Bone marrow (tissue), 2 donors: ENCODE data around the gene ESR2.
"Not testable (repeated sequence)": the region's sequence is repeated elsewhere in the genome, so short reads cannot be mapped to it uniquely, and the experiment has no call there.

Experiments used
- DNase-seq, 2 donors: peaks; one replicate each; lab custom pipeline; 2025; lab: John Stamatoyannopoulos, UW

ESR2 gene

GRCh38 chr14:64081174-64081746, 212.9 kb downstream of the ESR2 start:
- no peak for DNase-seq

- no peak for DNase-seq
Measured at GRCh38 chr14:64080452-64080851, 213.7 kb downstream of the ESR2 start.

DNA sequence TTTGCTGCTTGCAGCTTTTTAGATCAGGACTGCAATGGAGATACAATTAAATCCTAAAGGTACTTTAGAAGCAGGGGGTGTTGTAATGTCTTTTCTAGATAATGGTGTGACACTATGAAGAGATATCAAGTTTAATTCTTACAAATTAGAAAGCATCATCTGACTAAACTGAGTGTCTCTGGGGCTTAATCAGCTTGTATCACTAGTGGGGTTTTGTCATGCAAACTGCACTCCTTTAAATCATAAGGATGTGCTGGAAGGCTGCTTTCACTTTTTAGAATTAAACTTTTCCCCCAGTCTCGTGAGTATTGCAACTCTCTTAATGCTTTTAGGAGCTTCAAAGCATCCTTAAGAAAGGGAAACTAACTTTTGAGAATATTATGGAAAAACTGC, 218.6 kb downstream of the ESR2 start:
- DNase-seq, result no peak

- DNase-seq, result no peak
Measured at GRCh38 chr14:64074961-64075612, 219.1 kb downstream of the ESR2 start.

DNA sequence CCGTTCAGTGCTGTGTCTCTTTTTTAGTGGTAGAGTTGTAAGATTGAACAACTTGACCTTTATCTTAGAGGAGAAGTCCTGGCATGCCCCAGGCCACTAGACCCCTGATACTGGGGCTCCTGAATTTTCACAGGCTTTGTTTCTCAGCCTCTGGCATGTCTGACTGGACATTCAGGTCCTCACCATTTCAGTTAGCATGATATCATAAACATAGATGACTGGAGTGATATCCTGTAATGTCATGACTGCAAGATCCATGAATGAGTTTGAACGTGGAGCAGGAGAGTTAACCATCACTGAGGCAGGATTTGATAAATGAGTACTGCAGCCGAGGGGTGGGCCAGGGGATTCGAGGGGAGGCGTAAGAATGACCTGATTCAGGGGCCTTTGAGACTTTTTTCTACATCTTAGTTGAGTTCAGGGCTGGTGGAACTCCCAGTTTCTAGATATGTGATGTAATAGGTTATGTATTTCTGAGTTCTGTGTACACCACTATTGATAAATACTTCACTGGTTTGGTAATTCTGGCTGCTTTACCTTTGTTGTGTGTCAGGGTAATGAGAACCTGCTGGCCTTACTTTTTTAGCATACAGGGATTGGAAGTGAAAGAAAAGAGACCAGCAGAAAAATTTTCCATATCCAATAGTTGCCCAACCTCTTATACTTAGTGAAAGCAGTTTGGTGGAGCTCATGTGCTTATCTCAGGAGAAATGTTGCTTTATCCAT, 224.4 kb downstream of the ESR2 start:
- DNase-seq, result no peak

- DNase-seq, result no peak
Measured at GRCh38 chr14:64064447-64064846, 229.7 kb downstream of the ESR2 start.

DNA sequence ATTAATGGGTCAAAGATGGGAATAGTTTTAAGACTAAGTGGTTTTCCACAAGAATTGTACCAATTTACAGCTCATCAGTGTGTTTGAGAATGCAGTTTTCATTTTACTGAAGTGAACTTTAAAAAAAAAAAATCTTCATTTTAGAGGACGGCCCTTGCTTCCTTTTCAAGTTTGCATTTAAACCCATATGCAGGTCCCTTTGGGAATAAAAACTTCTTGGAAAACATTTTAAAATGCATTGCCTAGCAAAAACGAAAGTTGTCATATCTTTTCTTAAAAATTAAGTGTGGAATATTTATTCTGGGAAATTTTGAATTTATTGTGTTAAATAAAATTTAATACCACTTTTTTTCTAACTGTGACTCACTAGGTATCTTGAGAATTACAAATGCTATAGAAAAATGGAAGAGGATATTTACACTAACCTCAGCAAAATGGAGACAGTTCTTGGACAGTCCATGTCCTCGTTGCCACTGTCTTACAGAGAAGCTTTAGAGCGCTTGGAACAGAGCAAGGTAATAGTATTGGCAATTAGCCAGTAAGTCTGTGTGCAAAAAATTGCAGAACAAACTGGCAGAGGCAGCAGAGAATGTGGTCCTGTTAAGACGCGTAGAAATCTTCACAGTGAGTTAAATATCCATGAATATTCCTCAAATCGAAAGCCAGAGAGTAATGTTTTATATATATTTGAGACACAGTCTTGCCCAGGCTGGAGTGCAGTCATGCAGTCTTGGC, 231.6 kb downstream of the ESR2 start:
- DNase-seq, result no peak

DNA sequence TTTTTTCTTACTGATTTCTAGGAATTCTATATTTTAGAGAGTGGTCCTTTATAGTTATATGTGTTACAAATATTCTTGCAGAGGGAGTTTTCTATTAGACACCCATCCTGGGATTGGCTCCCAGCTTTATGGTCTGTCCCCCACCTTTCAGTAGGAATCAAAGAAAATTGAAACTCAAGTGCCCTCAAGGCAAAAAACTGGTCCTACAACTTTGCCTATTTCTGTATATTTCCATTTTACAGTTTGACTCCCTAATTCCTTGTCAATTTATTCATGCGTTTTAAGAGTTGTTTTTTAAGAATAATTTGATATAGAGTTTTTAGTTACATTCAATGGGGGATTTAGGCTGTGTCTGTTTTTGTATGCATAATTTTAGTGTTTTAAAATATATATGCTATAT, 232.5 kb downstream of the ESR2 start:
- no peak for DNase-seq

DNA sequence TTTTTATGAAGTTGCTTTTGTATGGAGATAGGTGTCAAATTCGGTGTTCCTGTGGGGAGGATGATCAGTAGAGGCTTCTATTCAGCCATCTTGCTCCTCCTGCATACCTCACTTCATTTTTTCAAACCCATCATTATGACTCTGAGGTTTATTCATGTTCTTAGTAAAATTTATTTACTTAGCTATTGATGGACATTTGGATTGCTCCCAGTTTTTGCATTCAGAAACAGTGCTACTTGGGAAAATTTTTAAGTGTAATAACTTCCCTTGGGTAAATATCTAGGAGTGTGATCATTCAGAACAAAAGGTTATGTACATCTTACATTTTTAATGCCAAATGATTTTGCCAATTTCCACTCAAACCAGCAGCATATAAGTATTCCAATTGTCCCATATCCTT, 233.1 kb downstream of the ESR2 start:
- no peak for DNase-seq

DNA sequence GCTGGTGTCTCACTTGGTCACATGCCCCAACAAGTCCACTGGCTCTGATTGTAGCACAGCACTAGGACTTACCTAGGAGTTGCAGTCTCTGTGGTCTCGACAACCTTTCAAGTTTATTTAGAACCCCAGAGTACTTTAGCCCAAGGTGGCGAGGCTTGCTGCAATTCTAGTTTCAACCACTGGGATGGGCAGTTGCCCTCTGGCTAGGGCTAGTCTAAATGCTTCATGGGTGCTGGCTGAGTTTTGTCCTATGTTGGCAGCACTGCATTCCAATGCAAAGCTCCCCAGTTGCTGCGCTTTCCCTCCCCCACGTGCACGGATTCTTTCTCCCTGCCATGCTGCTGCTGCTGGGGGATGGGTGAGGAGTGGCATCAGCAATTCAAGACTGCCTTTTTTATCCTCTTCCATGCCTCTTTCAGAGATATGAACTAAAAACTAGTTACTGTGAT, 233.5 kb downstream of the ESR2 start:
- DNase-seq, result no peak

- no peak for DNase-seq
Measured at GRCh38 chr14:64060199-64060545, 234.0 kb downstream of the ESR2 start.

GRCh38 chr14:64059454-64060198, 234.5 kb downstream of the ESR2 start:
- DNase-seq, result no peak

GRCh38 chr14:64053694-64054669, 240.2 kb downstream of the ESR2 start:
- DNase-seq, result no peak

DNA sequence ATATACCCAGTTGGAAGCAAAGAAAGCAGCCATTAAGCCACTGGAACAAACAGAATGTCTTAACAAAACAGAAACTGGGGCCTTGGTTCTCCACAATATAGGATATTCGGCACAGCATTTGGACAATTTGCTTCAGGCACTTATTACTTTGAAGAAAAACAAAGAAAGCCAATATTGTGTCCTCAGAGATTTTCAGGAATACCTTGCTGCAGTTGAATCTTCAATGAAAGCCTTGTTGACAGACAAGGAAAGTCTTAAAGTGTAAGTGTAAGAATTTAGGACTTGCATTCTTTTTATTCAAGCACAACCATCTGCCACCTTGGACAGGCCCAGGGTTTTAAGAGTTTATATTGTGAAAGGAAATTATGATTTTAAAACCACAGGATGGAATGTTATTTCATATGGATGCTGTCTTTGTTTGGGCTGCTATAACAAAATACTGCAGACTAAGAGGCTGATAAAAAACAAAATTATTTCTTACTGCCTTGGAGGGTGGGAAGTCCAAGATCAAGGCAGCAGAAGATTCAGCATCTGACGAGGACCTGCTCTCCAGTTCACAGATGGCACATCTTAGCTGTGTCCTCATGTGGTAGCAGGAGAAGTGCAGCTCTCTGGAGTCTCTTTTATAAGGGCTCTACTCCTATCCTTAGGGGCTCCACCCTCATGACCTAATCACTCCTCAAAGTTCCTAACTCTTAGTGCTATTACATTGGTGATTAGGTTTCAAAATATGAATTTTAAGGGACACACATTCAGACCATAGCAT, 244.4 kb downstream of the ESR2 start:
- DNase-seq, result no peak

- DNase-seq, result no peak
Measured at GRCh38 chr14:64045091-64045490, 249.1 kb downstream of the ESR2 start.

DNA sequence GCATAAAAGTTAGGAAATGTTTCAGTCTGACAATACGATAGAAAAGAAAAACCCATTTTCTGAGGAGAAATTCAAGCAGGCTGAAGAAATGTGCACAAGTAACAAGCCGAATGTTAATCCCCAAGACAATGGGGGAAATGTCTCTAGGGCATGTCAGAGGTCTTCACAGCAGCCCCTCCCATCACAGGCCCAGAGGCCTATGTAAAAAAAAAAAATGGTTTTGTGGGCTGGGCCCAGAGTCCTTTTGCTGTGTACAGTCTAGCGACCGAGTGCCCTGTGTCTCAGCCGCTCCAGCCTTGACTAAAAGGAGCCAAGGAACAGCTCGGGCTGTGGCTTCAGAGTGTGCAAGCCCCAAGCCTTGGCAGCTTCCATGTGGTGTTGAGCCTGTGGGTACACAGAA, 250.9 kb downstream of the ESR2 start:
- DNase-seq, result not testable (repeated sequence)

DNA sequence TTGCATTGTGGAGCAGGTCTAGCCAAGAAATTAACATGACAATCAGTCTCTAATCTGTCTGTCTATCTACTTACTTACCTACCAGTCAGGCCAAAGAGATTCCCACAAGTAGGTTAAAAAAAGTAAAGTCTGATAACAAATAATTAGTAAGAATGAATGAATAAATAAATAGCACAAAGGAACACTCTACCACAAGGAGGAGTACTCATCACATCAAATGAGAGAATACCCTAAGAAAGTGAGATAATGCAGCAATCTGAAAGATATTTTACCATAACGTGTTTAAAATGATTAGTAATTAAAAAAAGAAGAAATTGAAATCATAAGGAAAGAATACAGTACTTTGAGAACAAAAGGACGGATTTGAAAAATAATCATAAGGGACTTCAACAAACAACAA, 254.1 kb downstream of the ESR2 start:
- no peak for DNase-seq

GRCh38 chr14:64038841-64039542, 255.2 kb downstream of the ESR2 start:
- no peak for DNase-seq
